Lower lobe of right lung (tissue), 2 donors: ENCODE measurements around the gene UFSP2. TPM values are rescaled to one million over a fixed set of nuclear protein-coding genes. Genes with fewer than 3 reads are reported as not detected.

Experiments
- ATAC-seq, 2 donors: fragments of 200-7000 bp; cut with Tn5 transposase; one replicate each; pipeline ENCODE4 v1.9.1; 2020 to 2022; ENCODE audit warnings: mild to moderate bottlenecking in 2 of 2, moderate library complexity in 2 of 2
- DNase-seq: peaks from one replicate; pipeline ENCODE4 v3.0.0-alpha.2; 2020
- H3K27ac ChIP-seq: fragments of 200-600 bp; one replicate; pipeline ENCODE4 v1.8.0; 2022
- H3K27me3 ChIP-seq: fragments of 200-600 bp; one replicate; pipeline ENCODE4 v1.8.0; 2022; ENCODE audit warnings: low read depth
- H3K36me3 ChIP-seq: fragments of 200-600 bp; one replicate; pipeline ENCODE4 v1.8.0; 2022; ENCODE audit warnings: mild to moderate bottlenecking
- H3K4me1 ChIP-seq: fragments of 200-600 bp; one replicate; pipeline ENCODE4 v1.8.0; 2022
- H3K4me3 ChIP-seq: fragments of 200-600 bp; one replicate; pipeline ENCODE4 v1.8.0; 2022; ENCODE audit warnings: mild to moderate bottlenecking
- H3K9me3 ChIP-seq: fragments of 200-600 bp; one replicate; pipeline ENCODE4 v1.8.0; 2022
- intact Hi-C: fragments of 100-400 bp; cut with DNase I; formaldehyde crosslinking; loops from one replicate; pipeline ENCODE4 v1.11.0; 2022
- total RNA-seq: library from RNA; stranded (reverse); fragmentation: NEBNext Ultra II Directional; extraction: Animal tissue kit (Norgen Biotek cat#: 25700); gene quantifications from one replicate; pipeline ENCODE4 v1.2.1, GENCODE V29; 2021
- TF ChIP-seq, protein P1 (sequence below): fragments of 200-600 bp; IDR thresholded peaks from one replicate; pipeline ENCODE4 v1.8.0; 2022; ENCODE audit warnings: antibody characterized with exemption, mild to moderate bottlenecking
- donor health status: DM: no; HTN: yes; CAD: no; lungs with severe emphysema.

Gene UFSP2
- total RNA-seq, 1 donor from 2014 or later: 30.0 TPM

DNA sequence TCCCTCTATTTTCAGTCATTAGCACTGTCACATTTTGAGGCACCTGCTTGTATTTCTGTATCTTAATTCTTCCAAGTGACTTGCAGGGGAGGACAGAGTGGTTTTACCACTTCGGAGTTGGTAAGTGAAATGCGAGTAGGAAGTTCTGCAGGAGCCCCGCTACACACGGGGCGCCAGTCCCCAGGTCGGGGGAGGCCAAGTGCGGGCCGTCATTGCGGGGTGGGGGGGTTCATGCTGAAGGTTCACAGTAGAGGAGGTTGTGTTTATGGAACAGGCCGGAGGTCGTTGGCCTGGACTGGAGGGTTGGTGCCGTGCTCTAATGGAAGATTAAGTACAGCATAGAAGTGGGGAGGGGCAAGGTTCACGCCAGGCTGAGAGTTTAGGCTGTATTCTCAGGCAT lies 74.1 kb downstream of the UFSP2 start:
- TF ChIP-seq, protein P1, sequence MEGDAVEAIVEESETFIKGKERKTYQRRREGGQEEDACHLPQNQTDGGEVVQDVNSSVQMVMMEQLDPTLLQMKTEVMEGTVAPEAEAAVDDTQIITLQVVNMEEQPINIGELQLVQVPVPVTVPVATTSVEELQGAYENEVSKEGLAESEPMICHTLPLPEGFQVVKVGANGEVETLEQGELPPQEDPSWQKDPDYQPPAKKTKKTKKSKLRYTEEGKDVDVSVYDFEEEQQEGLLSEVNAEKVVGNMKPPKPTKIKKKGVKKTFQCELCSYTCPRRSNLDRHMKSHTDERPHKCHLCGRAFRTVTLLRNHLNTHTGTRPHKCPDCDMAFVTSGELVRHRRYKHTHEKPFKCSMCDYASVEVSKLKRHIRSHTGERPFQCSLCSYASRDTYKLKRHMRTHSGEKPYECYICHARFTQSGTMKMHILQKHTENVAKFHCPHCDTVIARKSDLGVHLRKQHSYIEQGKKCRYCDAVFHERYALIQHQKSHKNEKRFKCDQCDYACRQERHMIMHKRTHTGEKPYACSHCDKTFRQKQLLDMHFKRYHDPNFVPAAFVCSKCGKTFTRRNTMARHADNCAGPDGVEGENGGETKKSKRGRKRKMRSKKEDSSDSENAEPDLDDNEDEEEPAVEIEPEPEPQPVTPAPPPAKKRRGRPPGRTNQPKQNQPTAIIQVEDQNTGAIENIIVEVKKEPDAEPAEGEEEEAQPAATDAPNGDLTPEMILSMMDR: no peak
- intact Hi-C loops: no loop called here
- Histone ChIP-seq H3K4me1 (no peaks in the 10 kb centered on the region), H3K27me3 (no peaks in the 10 kb centered on the region), H3K9me3 (no peaks in the 10 kb centered on the region), H3K4me3 (no peak overlapping the region), H3K27ac (no peak overlapping the region), H3K36me3 (peaks cover 75% of the 10 kb centered on the region)
- DNase-seq (no peak), ATAC-seq (peak; percentile 10 to 15)

Other genes with a start within 250 kb of the UFSP2 start
- gene CFAP97, start 222.0 kb downstream of the UFSP2 start, total RNA-seq: 29.4 TPM
- gene SNX25, start 216.4 kb downstream of the UFSP2 start, total RNA-seq: 74.7 TPM
- 1.5 TPM for gene LRP2BP, start 30.0 kb downstream of the UFSP2 start, total RNA-seq
- gene ANKRD37, start 29.1 kb downstream of the UFSP2 start, total RNA-seq: 15.7 TPM
- gene CCDC110, start 45.8 kb upstream of the UFSP2 start, total RNA-seq: 0.44 TPM
- gene PDLIM3, start 109.5 kb upstream of the UFSP2 start, total RNA-seq: 18.4 TPM